ENCODE measurements around the gene INKA1. TPM values are rescaled to one million over a fixed set of nuclear protein-coding genes. Genes with fewer than 3 reads are reported as not detected.
"Not testable (repeated sequence)": the region's sequence is repeated elsewhere in the genome, so short reads cannot be mapped to it uniquely, and the experiment has no call there.

Gene INKA1
- total RNA-seq, 1 donor: 4.7 TPM

DNA sequence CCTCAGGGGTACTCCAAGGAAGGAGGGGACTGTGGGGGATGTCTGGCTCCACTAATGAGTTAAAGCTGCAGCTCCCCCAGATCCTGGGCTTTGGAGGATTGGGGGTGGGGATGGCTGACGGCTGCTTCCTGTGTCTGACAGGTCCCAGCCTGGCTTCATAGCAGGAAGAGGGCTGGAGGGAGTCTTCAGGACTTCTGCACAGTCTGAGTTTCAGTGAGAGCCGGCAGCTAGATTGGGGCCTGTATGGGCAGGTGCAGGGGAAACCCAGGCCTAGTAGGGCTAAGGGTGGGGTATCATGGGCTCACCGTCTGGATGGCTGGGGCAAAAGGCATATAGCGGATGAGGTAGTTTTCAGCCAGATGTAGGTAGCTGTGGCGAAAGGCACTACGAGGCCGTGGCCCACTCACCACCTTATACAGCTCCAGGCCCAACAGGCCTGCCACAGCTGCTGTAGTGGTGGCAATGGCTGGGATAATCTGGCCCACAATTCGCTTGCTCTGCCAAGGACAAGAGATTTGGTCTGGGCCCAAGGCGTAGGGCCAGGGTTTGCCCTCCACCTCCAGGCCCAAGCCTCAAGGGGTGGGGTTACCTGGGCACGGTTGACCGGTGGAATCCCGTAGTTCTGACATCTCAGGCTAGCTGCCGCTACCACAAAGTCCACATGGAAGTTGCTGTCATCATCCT is 4.5 kb downstream of the INKA1 start:
- TF ChIP-seq, protein P1, sequence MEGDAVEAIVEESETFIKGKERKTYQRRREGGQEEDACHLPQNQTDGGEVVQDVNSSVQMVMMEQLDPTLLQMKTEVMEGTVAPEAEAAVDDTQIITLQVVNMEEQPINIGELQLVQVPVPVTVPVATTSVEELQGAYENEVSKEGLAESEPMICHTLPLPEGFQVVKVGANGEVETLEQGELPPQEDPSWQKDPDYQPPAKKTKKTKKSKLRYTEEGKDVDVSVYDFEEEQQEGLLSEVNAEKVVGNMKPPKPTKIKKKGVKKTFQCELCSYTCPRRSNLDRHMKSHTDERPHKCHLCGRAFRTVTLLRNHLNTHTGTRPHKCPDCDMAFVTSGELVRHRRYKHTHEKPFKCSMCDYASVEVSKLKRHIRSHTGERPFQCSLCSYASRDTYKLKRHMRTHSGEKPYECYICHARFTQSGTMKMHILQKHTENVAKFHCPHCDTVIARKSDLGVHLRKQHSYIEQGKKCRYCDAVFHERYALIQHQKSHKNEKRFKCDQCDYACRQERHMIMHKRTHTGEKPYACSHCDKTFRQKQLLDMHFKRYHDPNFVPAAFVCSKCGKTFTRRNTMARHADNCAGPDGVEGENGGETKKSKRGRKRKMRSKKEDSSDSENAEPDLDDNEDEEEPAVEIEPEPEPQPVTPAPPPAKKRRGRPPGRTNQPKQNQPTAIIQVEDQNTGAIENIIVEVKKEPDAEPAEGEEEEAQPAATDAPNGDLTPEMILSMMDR (IDR thresholded peaks at IDR 0.05; ENCODE audit: insufficient read depth, low read depth, low read length): no peak
- no peak for DNase-seq (ENCODE audit: low read depth)
- H3K4me3 ChIP-seq (ENCODE audit: low read depth, low read length): no peak overlapping the region

DNA sequence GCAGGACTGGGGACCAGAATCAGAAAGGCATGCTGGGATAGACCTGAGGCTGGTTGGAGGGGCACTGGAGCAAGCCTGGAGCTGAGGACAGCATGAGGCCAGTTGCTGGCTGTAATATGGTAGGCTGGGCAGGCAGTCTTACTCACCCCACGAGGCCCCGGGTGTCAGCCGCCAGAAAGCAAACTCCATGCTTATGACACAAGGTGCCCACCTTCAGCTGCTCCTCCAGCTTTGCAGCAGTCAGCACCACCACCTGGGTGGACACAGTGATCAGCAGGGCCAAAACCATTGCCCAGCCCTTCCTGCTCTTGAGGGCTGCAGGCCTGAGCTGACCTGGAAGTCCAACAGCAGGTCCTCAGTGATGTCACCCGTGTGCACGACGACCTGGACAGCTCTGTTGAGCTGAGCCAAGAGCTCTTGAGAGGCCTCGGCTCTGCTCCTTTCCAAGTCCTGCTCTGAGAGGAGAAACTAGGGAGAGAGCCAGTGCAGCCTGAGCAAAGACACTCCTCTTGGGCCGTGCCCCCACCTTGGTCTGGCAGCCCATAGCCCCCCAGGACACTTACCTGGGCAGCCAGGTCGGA is 9.9 kb downstream of the INKA1 start:
- H3K4me3 ChIP-seq (ENCODE audit: low read depth, low read length): peak overlapping the region; percentile 74
- TF ChIP-seq, protein P1 (IDR thresholded peaks at IDR 0.05; ENCODE audit: insufficient read depth, low read depth, low read length): no peak
- no peak for DNase-seq (ENCODE audit: low read depth)

- TF ChIP-seq, protein P1 (IDR thresholded peaks at IDR 0.05; ENCODE audit: insufficient read depth, low read depth, low read length): no peak
- H3K4me3 ChIP-seq (ENCODE audit: low read depth, low read length): peak within 1 kb of the TSS; percentile 74
- peak; percentile 81 for DNase-seq (ENCODE audit: low read depth)
Observed at GRCh38 chr3:49813497-49814174, 10.6 kb downstream of the INKA1 start, which contains the start of gene UBA7. UBA7 (minus strand) TSS chr3:49813953; CDS start chr3:49813787, 166 bp downstream.

DNA sequence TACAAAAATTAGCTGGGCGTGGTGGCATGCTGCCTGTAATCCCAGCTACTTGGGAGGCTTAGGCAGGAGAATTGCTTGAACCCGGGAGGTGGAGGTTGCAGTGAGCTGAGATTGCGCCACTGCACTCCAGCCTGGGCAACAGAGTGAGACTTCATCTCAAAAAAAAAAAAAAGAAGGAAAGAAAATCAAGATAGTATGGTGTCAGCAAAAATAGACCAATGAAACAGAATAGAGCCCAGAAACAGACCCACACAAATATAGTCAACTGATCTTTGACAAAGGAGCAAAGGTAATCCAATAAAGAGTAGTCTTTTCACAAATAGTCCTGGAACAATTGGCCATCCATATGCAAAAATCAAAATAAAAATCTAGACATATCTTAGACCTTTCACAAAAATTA is 20.1 kb downstream of the INKA1 start:
- not testable (repeated sequence) for DNase-seq (ENCODE audit: low read depth); H3K4me3 ChIP-seq (ENCODE audit: low read depth, low read length)

- DNase-seq (ENCODE audit: low read depth): no peak
- H3K4me3 ChIP-seq (ENCODE audit: low read depth, low read length): no peak overlapping the region
- TF ChIP-seq, protein P1 (IDR thresholded peaks at IDR 0.05; ENCODE audit: insufficient read depth, low read depth, low read length): no peak
Observed at GRCh38 chr3:49826016-49826415, 23.0 kb downstream of the INKA1 start.

GRCh38 chr3:49831341-49831740 is 28.3 kb downstream of the INKA1 start:
- DNase-seq (ENCODE audit: low read depth): no peak
- no peak overlapping the region for H3K4me3 ChIP-seq (ENCODE audit: low read depth, low read length)
- TF ChIP-seq, protein P1 (IDR thresholded peaks at IDR 0.05; ENCODE audit: insufficient read depth, low read depth, low read length): no peak

DNA sequence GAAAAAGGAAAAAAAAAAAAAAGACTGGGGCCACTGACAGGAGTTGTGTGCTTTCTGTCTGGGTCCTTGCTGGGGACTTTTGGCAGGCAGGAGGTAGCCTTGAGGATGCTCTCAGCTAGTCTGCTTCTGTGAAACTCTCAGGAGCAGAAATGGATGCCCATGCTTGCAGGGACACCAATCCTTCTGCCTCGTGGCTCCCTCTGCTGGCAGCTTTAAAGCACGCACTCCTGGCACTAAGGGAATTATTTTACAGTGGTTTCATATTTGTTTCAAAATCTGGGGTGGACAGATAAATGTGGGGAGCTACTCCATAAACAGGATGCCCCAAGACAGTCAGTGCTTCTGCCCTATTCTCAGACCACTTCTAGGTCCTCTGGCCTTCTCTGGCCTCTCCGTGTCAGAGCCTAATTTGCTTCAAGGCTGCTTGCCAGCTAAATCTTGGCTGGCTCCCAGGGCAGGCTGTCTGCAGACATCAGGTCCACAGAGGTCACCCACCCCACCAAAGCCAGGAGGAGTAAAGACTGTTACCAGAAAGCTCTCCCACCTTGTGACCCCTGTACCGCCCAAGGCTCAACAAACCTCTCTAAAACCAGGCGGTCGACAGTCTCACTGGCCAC is 36.2 kb downstream of the INKA1 start:
- DNase-seq (ENCODE audit: low read depth): peak; percentile 81
- H3K4me3 ChIP-seq (ENCODE audit: low read depth, low read length): no peak overlapping the region
- TF ChIP-seq, protein P1 (IDR thresholded peaks at IDR 0.05; ENCODE audit: insufficient read depth, low read depth, low read length): peak; percentile 88
